Measurements from ENCODE around the gene ZFYVE9. TPM values are rescaled to one million over a fixed set of nuclear protein-coding genes. Genes with fewer than 3 reads are reported as not detected.

The ZFYVE9 gene
- total and polyA plus RNA-seq, 2 of the 13 experiments (the other 11 are each of a cell fraction or from before 2014, with no cell fraction given) = 9.2 to 19.8 TPM

DNA sequence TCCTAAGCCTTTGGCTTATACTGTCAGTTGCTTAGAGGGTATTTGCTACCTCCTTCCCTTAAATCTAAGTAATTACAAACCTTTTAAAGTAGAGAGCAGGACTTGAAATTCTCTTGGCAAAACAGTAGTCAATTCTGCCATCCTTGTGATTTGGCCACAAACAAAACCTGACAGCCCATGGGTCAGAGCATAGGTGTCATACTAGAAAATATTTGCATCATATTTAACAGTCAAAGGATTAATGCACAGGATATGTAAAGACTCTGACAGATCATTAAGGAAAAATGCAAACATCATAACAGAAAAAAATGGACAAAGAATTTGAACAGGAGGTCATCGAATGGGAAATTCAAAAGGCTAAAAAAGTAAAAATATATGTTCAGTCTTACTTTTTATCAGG is 50.5 kb downstream of the ZFYVE9 start:
- H3K4me2 ChIP-seq (ENCODE audit: low read depth, low read length) = no peak overlapping the region
- intact Hi-C loops (cut with micrococcal nuclease; ENCODE audit: unreplicated experiment) (no loop called here), in situ Hi-C loops (cut with HindIII; ENCODE audit: extremely low pct_ligation_motif_present, low pct_unique_long_range_greater_than_20kb) (no loop called here)
- H3K27ac ChIP-seq (ENCODE audit: extremely low read length, insufficient read depth, low read length) = no peak overlapping the region
- 90% methylated on average over 1 of the region's 1 CpG for WGBS (ENCODE audit: low lambda C conversion rate)
- H3K4me3 ChIP-seq (replicated peaks in 1 of 3; ENCODE audit: insufficient read depth in 1 of 3, low read depth in 2 of 3, low read length in 3 of 3) = no peak overlapping the region
- BruUV-seq (replicated peaks) = no TSS peak
- no peaks in the 10 kb centered on the region for H3K27me3 ChIP-seq (ENCODE audit: control insufficient read depth in 1 of 2, insufficient read depth in 2 of 2, low read length in 2 of 2)
- no peak for ATAC-seq
- FAIRE-seq = no peak
- no peaks in the 10 kb centered on the region for H3K9me3 ChIP-seq (ENCODE audit: low read length)
- ChIA-PET POLR2A (no interaction called here), CTCF (ENCODE audit: low intra/inter-chr PET ratio, low total read pairs) (no interaction called here)
- H2AFZ ChIP-seq (ENCODE audit: low read length) = no peak overlapping the region
- no peak overlapping the region for H3K9ac ChIP-seq (ENCODE audit: insufficient read depth, low read depth, low read length)
- no peaks in the 10 kb centered on the region for H3K36me3 ChIP-seq (replicated peaks in 1 of 2; ENCODE audit: control insufficient read depth in 1 of 2, insufficient read depth in 2 of 2, low read length in 2 of 2)
- DNase-seq (ENCODE audit: low spot score) = no peak
- H4K20me1 ChIP-seq (ENCODE audit: insufficient read depth, low read length) = 0 out of 2 replicates have a peak, but pooled peaks cover 4% of the 10 kb centered on the region
- no peak for TF ChIP-seq ZBTB7B (CRISPR knock-in tag; IDR thresholded peaks at IDR 0.05)
- TF ChIP-seq, protein P1, sequence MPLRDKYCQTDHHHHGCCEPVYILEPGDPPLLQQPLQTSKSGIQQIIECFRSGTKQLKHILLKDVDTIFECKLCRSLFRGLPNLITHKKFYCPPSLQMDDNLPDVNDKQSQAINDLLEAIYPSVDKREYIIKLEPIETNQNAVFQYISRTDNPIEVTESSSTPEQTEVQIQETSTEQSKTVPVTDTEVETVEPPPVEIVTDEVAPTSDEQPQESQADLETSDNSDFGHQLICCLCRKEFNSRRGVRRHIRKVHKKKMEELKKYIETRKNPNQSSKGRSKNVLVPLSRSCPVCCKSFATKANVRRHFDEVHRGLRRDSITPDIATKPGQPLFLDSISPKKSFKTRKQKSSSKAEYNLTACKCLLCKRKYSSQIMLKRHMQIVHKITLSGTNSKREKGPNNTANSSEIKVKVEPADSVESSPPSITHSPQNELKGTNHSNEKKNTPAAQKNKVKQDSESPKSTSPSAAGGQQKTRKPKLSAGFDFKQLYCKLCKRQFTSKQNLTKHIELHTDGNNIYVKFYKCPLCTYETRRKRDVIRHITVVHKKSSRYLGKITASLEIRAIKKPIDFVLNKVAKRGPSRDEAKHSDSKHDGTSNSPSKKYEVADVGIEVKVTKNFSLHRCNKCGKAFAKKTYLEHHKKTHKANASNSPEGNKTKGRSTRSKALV (CRISPR knock-in tag; IDR thresholded peaks at IDR 0.05) = no peak
- TF ChIP-seq ONECUT2 (CRISPR knock-in tag; IDR thresholded peaks at IDR 0.05) = no peak
- TF ChIP-seq, protein P2, sequence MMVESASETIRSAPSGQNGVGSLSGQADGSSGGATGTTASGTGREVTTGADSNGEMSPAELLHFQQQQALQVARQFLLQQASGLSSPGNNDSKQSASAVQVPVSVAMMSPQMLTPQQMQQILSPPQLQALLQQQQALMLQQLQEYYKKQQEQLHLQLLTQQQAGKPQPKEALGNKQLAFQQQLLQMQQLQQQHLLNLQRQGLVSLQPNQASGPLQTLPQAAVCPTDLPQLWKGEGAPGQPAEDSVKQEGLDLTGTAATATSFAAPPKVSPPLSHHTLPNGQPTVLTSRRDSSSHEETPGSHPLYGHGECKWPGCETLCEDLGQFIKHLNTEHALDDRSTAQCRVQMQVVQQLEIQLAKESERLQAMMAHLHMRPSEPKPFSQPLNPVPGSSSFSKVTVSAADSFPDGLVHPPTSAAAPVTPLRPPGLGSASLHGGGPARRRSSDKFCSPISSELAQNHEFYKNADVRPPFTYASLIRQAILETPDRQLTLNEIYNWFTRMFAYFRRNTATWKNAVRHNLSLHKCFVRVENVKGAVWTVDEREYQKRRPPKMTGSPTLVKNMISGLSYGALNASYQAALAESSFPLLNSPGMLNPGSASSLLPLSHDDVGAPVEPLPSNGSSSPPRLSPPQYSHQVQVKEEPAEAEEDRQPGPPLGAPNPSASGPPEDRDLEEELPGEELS (CRISPR knock-in tag; IDR thresholded peaks at IDR 0.05) = no peak
- TF ChIP-seq MTA3 (CRISPR knock-in tag; IDR thresholded peaks at IDR 0.05) = no peak
- TF ChIP-seq, protein P3, sequence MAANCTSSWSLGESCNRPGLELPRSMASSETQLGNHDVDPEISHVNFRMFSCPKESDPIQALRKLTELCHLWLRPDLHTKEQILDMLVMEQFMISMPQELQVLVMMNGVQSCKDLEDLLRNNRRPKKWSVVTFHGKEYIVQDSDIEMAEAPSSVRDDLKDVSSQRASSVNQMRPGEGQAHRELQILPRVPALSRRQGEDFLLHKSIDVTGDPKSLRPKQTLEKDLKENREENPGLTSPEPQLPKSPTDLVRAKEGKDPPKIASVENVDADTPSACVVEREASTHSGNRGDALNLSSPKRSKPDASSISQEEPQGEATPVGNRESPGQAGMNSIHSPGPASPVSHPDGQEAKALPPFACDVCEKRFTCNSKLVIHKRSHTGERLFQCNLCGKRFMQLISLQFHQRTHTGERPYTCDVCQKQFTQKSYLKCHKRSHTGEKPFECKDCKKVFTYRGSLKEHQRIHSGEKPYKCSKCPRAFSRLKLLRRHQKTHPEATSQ (CRISPR knock-in tag; IDR thresholded peaks at IDR 0.05; ENCODE audit: borderline replicate concordance) = no peak
- TF ChIP-seq CEBPB (IDR thresholded peaks at IDR 0.05; ENCODE audit: borderline replicate concordance, low read depth, low read length) = no peak
- TF ChIP-seq, protein P4, sequence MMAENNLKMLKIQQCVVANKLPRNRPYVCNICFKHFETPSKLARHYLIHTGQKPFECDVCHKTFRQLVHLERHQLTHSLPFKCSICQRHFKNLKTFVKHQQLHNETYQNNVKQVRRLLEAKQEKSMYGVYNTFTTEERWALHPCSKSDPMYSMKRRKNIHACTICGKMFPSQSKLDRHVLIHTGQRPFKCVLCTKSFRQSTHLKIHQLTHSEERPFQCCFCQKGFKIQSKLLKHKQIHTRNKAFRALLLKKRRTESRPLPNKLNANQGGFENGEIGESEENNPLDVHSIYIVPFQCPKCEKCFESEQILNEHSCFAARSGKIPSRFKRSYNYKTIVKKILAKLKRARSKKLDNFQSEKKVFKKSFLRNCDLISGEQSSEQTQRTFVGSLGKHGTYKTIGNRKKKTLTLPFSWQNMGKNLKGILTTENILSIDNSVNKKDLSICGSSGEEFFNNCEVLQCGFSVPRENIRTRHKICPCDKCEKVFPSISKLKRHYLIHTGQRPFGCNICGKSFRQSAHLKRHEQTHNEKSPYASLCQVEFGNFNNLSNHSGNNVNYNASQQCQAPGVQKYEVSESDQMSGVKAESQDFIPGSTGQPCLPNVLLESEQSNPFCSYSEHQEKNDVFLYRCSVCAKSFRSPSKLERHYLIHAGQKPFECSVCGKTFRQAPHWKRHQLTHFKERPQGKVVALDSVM (CRISPR knock-in tag; IDR thresholded peaks at IDR 0.05) = no peak
- no peak for TF ChIP-seq ZSCAN31 (CRISPR knock-in tag; IDR thresholded peaks at IDR 0.05; ENCODE audit: low read depth)
- no peak for TF ChIP-seq KMT2A (CRISPR knock-in tag; IDR thresholded peaks at IDR 0.05)
- TF ChIP-seq, protein P5, sequence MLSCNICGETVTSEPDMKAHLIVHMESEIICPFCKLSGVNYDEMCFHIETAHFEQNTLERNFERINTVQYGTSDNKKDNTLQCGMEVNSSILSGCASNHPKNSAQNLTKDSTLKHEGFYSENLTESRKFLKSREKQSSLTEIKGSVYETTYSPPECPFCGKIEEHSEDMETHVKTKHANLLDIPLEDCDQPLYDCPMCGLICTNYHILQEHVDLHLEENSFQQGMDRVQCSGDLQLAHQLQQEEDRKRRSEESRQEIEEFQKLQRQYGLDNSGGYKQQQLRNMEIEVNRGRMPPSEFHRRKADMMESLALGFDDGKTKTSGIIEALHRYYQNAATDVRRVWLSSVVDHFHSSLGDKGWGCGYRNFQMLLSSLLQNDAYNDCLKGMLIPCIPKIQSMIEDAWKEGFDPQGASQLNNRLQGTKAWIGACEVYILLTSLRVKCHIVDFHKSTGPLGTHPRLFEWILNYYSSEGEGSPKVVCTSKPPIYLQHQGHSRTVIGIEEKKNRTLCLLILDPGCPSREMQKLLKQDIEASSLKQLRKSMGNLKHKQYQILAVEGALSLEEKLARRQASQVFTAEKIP (CRISPR knock-in tag; IDR thresholded peaks at IDR 0.05; ENCODE audit: borderline replicate concordance) = no peak
- TF ChIP-seq ZNF839 (CRISPR knock-in tag; IDR thresholded peaks at IDR 0.05; ENCODE audit: borderline replicate concordance) = no peak
- TF ChIP-seq SRSF9 (IDR thresholded peaks at IDR 0.05; ENCODE audit: borderline replicate concordance, insufficient read depth, low read depth, low read length, poor library complexity, severe bottlenecking) = no peak
- peaks cover 6% of the 10 kb centered on the region for H3K79me2 ChIP-seq (ENCODE audit: insufficient read depth, low read length)
- peaks cover 13% of the 10 kb centered on the region for H3K4me1 ChIP-seq (ENCODE audit: insufficient read depth, low read length)

Data from HepG2 (cell line).